H1 (cell line): ENCODE measurements around the gene SIRT6. TPM values are rescaled to one million over a fixed set of nuclear protein-coding genes. Genes with fewer than 3 reads are reported as not detected.

ENCODE experiments used
- HDAC2 ChIP-seq, 2 experiments: fragments of 300-600 bp in 1 of 2; sonication (generic) in 1 of 2; IDR thresholded peaks; 2 replicates each; pipeline ENCODE4 v1.6.1; 2011 to 2012; ENCODE audit warnings: low read depth in 2 of 2, low read length in 2 of 2, mild to moderate bottlenecking in 2 of 2, moderate library complexity in 2 of 2, borderline replicate concordance in 1 of 2, inconsistent platforms in 1 of 2
- POLR2AphosphoS5 ChIP-seq: IDR thresholded peaks from 2 replicates; pipeline ENCODE4 v1.6.1; 2011; ENCODE audit warnings: low read depth, low read length
- RFX5 ChIP-seq: IDR thresholded peaks from 2 replicates; pipeline ENCODE4 v1.6.1; 2011; ENCODE audit warnings: low read depth, low read length, improper control_type of control experiment, borderline replicate concordance
- SIRT6 ChIP-seq: IDR thresholded peaks from one replicate; pipeline ENCODE4 v1.7.1; 2012; ENCODE audit warnings: low read length, inconsistent platforms
- SP2 ChIP-seq: IDR thresholded peaks from 2 replicates; pipeline ENCODE4 v1.6.1; 2012; ENCODE audit warnings: mild to moderate bottlenecking, low read length, inconsistent platforms
- TCF12 ChIP-seq: IDR thresholded peaks from 2 replicates; pipeline ENCODE4 v1.6.1; 2011; ENCODE audit warnings: low read depth, mild to moderate bottlenecking, low read length
- polyA plus RNA-seq, 7 experiments: library from polyadenylated mRNA; depleted of rRNA in 3 of 7; stranded (reverse) in 5 of 7; unstranded in 2 of 7; fragments of >200 nt in 5 of 7; fragments of 200-250 nt in 2 of 7; gene quantifications; 1 replicate in 5 of 7; 2 replicates in 1 of 7; 4 replicates in 1 of 7; pipeline versions ENCODE4 v1.2.1 to v1.2.3, GENCODE V29; 2011 to 2013; ENCODE audit warnings: missing spikeins in 2 of 7, mixed read lengths in 2 of 7
- total RNA-seq: library from RNA; stranded (reverse); fragmentation: NEBNext Ultra II Directional; extraction: Animal tissue kit (Norgen Biotek cat#: 25700); gene quantifications from 2 replicates; pipeline ENCODE4 v1.2.1, GENCODE V29; 2021

SIRT6 gene
- total and polyA plus RNA-seq, 2 of the 8 experiments (the other 6 are each of a cell fraction or from before 2014, with no cell fraction given), result 25.2 to 27.0 TPM

- TF ChIP-seq RFX5, result no peak
- TF ChIP-seq SP2, result no peak
- no peak for TF ChIP-seq SIRT6
- TF ChIP-seq HDAC2 (IDR thresholded peaks at IDR 0.05; ENCODE audit: borderline replicate concordance in 1 of 2, low read depth in 2 of 2, low read length in 2 of 2), result no peak
- no peak for TF ChIP-seq TCF12
- no peak for TF ChIP-seq POLR2AphosphoS5
Observed at GRCh38 chr19:4171676-4172075, 10.7 kb downstream of the SIRT6 start (continued).
